K562 (cell line): ENCODE measurements around the gene AP1B1. TPM values are rescaled to one million over a fixed set of nuclear protein-coding genes. Genes with fewer than 3 reads are reported as not detected.
A peak's percentile ranks its signal among the peaks of the same experiment; 100 is the strongest.
"Not testable (repeated sequence)": the region's sequence is repeated elsewhere in the genome, so short reads cannot be mapped to it uniquely, and the experiment has no call there.

ENCODE experiments used
- ATAC-seq: fragments of 200-7000 bp; cut with Tn5 transposase; 3 replicates; pipeline ENCODE4 v1.9.1; 2020; ENCODE audit warnings: moderate library complexity
- BruUV-seq: library from RNA; stranded (reverse); fragments of 400-500 nt; replicated peaks from 2 replicates; lab custom pipeline; 2021; lab: Mats Ljungman, UMichigan
- CTCF ChIA-PET: fragments of 300-600 bp; formaldehyde crosslinking; extraction: SDS; loops from one replicate; lab custom pipeline; 2021; ENCODE audit warnings: low intra/inter-chr PET ratio; lab: Yijun Ruan, JAX
- POLR2A ChIA-PET: fragments of 300-600, 350-650 bp; sonication (Branson Sonifier 250); formaldehyde crosslinking; extraction: SDS; loops from one replicate; lab custom pipeline; 2021; ENCODE audit warnings: antibody characterized with exemption, inconsistent platforms; lab: Yijun Ruan, JAX
- DNase-seq, 4 experiments: peaks; one replicate each; pipeline versions ENCODE4 v3.0.0 to v3.0.0-alpha.2; 2011 to 2018; ENCODE audit warnings: low spot score in 3 of 4, mixed read lengths in 3 of 4; ENCODE audit errors: extremely low read depth in 1 of 4
- FAIRE-seq: peaks from 2 replicates; lab custom pipeline; 2011; peaks lifted over from hg19 to GRCh38; lab: Jason Lieb, UNC
- H2AFZ ChIP-seq: 2 replicates; pipeline ENCODE4 v1.6.0; 2011; ENCODE audit warnings: low read depth, low read length, control low read depth, inconsistent platforms
- H3K27ac ChIP-seq: fragments of 200-600 bp; 3 replicates; pipeline ENCODE4 v1.8.0; 2011; ENCODE audit warnings: low read depth, mild to moderate bottlenecking, control low read depth, inconsistent platforms, low read length, moderate library complexity, mixed read lengths; ENCODE audit errors: extremely low read depth
- H3K27me3 ChIP-seq, 2 experiments: fragments of 300-600 bp in 1 of 2; 2 replicates in 1 of 2; 3 replicates in 1 of 2; pipeline versions ENCODE4 v1.6.0 to v1.8.0; 2011; ENCODE audit warnings: inconsistent platforms in 2 of 2, low read length in 2 of 2, mild to moderate bottlenecking in 1 of 2, mixed read lengths in 1 of 2, moderate library complexity in 1 of 2; ENCODE audit not compliant: control insufficient read depth in 2 of 2, insufficient read depth in 2 of 2
- H3K36me3 ChIP-seq: fragments of 300-600 bp; 3 replicates; pipeline ENCODE4 v1.8.0; 2011; ENCODE audit warnings: mild to moderate bottlenecking, low read length, inconsistent platforms; ENCODE audit not compliant: control insufficient read depth, insufficient read depth
- H3K4me1 ChIP-seq, 2 experiments: fragments of 200-600 bp in 1 of 2; replicated peaks in 1 of 2; 2 replicates in 1 of 2; 3 replicates in 1 of 2; pipeline versions ENCODE4 v1.5.1 to v1.8.0; 2011; ENCODE audit warnings: inconsistent platforms in 2 of 2, low read length in 2 of 2, mild to moderate bottlenecking in 1 of 2, mixed read lengths in 1 of 2, moderate library complexity in 1 of 2; ENCODE audit not compliant: control insufficient read depth in 2 of 2, insufficient read depth in 2 of 2
- H3K4me2 ChIP-seq: 2 replicates; pipeline ENCODE4 v1.6.1; 2011; ENCODE audit warnings: low read length, control low read depth, inconsistent platforms, mixed read lengths; ENCODE audit not compliant: insufficient read depth
- H3K4me3 ChIP-seq: fragments of 200-600 bp; sonication (generic), shearing (Covaris generic); 2 replicates; pipeline ENCODE4 v1.5.1; 2016; ENCODE audit warnings: control low read depth, inconsistent platforms
- H3K79me2 ChIP-seq: fragments of 200-600 bp; 3 replicates; pipeline ENCODE4 v1.8.0; 2011; ENCODE audit warnings: low read length, inconsistent platforms; ENCODE audit not compliant: control insufficient read depth, insufficient read depth
- H3K9ac ChIP-seq, 2 experiments: 2 replicates each; pipeline versions ENCODE4 v1.6.0 to v1.6.1; 2011; ENCODE audit warnings: low read depth in 2 of 2, low read length in 2 of 2, control low read depth in 1 of 2, inconsistent platforms in 1 of 2, mild to moderate bottlenecking in 1 of 2, mixed read lengths in 1 of 2; ENCODE audit not compliant: insufficient read depth in 1 of 2
- H3K9me1 ChIP-seq: one replicate; pipeline ENCODE4 v1.6.0; 2011; ENCODE audit warnings: inconsistent platforms, mild to moderate bottlenecking, low read length, moderate library complexity; ENCODE audit not compliant: control insufficient read depth, insufficient read depth
- H3K9me3 ChIP-seq: replicated peaks from 2 replicates; pipeline ENCODE4 v1.5.1; 2011; ENCODE audit warnings: low read depth, low read length, inconsistent platforms; ENCODE audit not compliant: control insufficient read depth, insufficient read depth
- H4K20me1 ChIP-seq: replicated peaks from 2 replicates; pipeline ENCODE4 v1.6.1; 2011; ENCODE audit warnings: low read length, inconsistent platforms, mixed read lengths; ENCODE audit not compliant: control insufficient read depth, insufficient read depth
- CTCF ChIP-seq, 3 experiments: IDR thresholded peaks in 2 of 3; conservative IDR thresholded peaks in 1 of 3; 2 replicates each; pipeline ENCODE4 v1.5.1; 2011 to 2012; ENCODE audit warnings: low read length in 3 of 3, mild to moderate bottlenecking in 3 of 3, control low read depth in 2 of 3, improper control_type of control experiment in 1 of 3, inconsistent platforms in 1 of 3, low read depth in 1 of 3, mixed read lengths in 1 of 3, moderate library complexity in 1 of 3; ENCODE audit not compliant: insufficient read depth in 2 of 3
- HDAC1 ChIP-seq, 2 experiments: fragments of 450-650 bp; IDR thresholded peaks; 2 replicates each; pipeline ENCODE4 v1.6.1; 2016 to 2017; ENCODE audit warnings: inconsistent platforms in 1 of 2, mild to moderate bottlenecking in 1 of 2, moderate library complexity in 1 of 2
- KDM1A ChIP-seq, 2 experiments: fragments of 450-650 bp; IDR thresholded peaks; 2 replicates each; pipeline ENCODE4 v1.6.1; 2016; ENCODE audit warnings: mild to moderate bottlenecking in 2 of 2
- NRF1 ChIP-seq, 2 experiments: fragments of 450-650 bp; IDR thresholded peaks in 1 of 2; conservative IDR thresholded peaks in 1 of 2; 2 replicates each; pipeline ENCODE4 v1.6.1; 2014; ENCODE audit warnings: mild to moderate bottlenecking in 2 of 2
- RCOR1 ChIP-seq, 2 experiments: IDR thresholded peaks; 2 replicates each; pipeline ENCODE4 v1.6.1; 2012; ENCODE audit warnings: low read depth in 2 of 2, low read length in 2 of 2, borderline replicate concordance in 1 of 2, improper control_type of control experiment in 1 of 2
- WGBS: fragments of 100-300 bp; shearing (Covaris generic); methylation state at CpG from one replicate; pipeline ENCODE4 v1.1.6; 2016; ENCODE audit warnings: low coverage, mixed read lengths; ENCODE audit not compliant: insufficient coverage; ENCODE audit errors: missing lambda C conversion rate; 5-methylcytosine and 5-hydroxymethylcytosine counted together
- in situ Hi-C: fragments of 300-500 bp; cut with MboI; formaldehyde crosslinking; loops from 4 replicates; pipeline ENCODE4 v1.15.0; 2018; ENCODE audit warnings: inconsistent platforms, mixed read lengths
- intact Hi-C: fragments of 100-400 bp; cut with micrococcal nuclease; formaldehyde crosslinking; loops from 2 replicates; pipeline ENCODE4 v1.14.2; 2022
- polyA plus RNA-seq, 8 experiments: library from polyadenylated mRNA; depleted of rRNA in 4 of 8; stranded (reverse) in 5 of 8; unstranded in 3 of 8; fragments of >200 nt; fragmentation: Nextera tagmentation in 2 of 8; fragmentation: Illumina TruSeq in 1 of 8; extraction: Ambion mirVana in 2 of 8; extraction: Trizol in 1 of 8; gene quantifications; 2 replicates each; pipeline versions ENCODE4 v1.2.1 to v1.2.3, GENCODE V29; 2011 to 2014; ENCODE audit warnings: inconsistent platforms in 1 of 8, missing spikeins in 1 of 8
- total RNA-seq, 7 experiments: library from RNA; depleted of rRNA in 6 of 7; stranded (reverse); fragments of >200 nt in 6 of 7; fragmentation: Illumina TruSeq in 2 of 7; extraction: Trizol in 2 of 7; gene quantifications; 2 replicates each; pipeline versions ENCODE4 v1.2.1 to v1.2.3, GENCODE V29; 2011 to 2021; ENCODE audit warnings: low replicate concordance in 1 of 7

AP1B1 gene
- total and polyA plus RNA-seq, 9 of the 15 experiments (the other 6 are each of a cell fraction or from before 2014, with no cell fraction given): 1.2 to 60.9 (median 30.1) TPM

GRCh38 chr22:29414951-29415591, 26.7 kb upstream of the AP1B1 start:
- H3K4me2 ChIP-seq, POLR2A ChIA-PET, DNase-seq, H3K27me3 ChIP-seq, intact Hi-C loops, H3K9me3 ChIP-seq, H3K4me1 ChIP-seq, FAIRE-seq, H3K4me3 ChIP-seq, H3K36me3 ChIP-seq, H3K9ac ChIP-seq, CTCF ChIA-PET, H3K27ac ChIP-seq, ATAC-seq, H4K20me1 ChIP-seq, in situ Hi-C loops: not testable (repeated sequence)
- WGBS: 14% methylated on average over 20 of the region's 23 CpGs
- TF ChIP-seq NRF1 (conservative IDR thresholded peaks at IDR 0.05 in 1 of 2, IDR thresholded peaks at IDR 0.05 in 1 of 2) (peak; percentile 22 to 44; a peak in 3 of 4 replicates), HDAC1 (IDR thresholded peaks at IDR 0.05) (peak in 1 of 2 experiments; percentile 53; a peak in 1 of 4 replicates), KDM1A (IDR thresholded peaks at IDR 0.05) (peak; percentile 82 to 88), RCOR1 (IDR thresholded peaks at IDR 0.05; ENCODE audit: borderline replicate concordance in 1 of 2, low read depth in 2 of 2, low read length in 2 of 2) (peak in 1 of 2 experiments; percentile 47; a peak in 1 of 4 replicates)
- TF ChIP-seq, all 486 proteins: peak for 4; not testable (repeated sequence) for 482
- not testable (repeated sequence) for H3K9me1 ChIP-seq, H2AFZ ChIP-seq, BruUV-seq, H3K79me2 ChIP-seq

GRCh38 chr22:29412772-29413171, 24.4 kb upstream of the AP1B1 start:
- H2AFZ ChIP-seq, H3K4me1 ChIP-seq, H3K79me2 ChIP-seq, H4K20me1 ChIP-seq, CTCF ChIA-PET, H3K9ac ChIP-seq, H3K27ac ChIP-seq, intact Hi-C loops, H3K9me3 ChIP-seq, BruUV-seq, H3K27me3 ChIP-seq, in situ Hi-C loops, H3K4me2 ChIP-seq, H3K4me3 ChIP-seq, H3K36me3 ChIP-seq, H3K9me1 ChIP-seq, POLR2A ChIA-PET: not testable (repeated sequence)
- DNase-seq: peak in 1 of 4 experiments; percentile 13
- WGBS: 0% methylated on average over 2 of the region's 4 CpGs
- ATAC-seq: peak; percentile 100
- peak; percentile 89 for FAIRE-seq
- TF ChIP-seq CTCF (IDR thresholded peaks at IDR 0.05 in 2 of 3, conservative IDR thresholded peaks at IDR 0.05 in 1 of 3; ENCODE audit: insufficient read depth in 2 of 3, low read depth in 1 of 3, low read length in 3 of 3): peak; percentile 50 to 62 (median 53)
